ENCODE measurements around the gene GUCY1B1. TPM values are rescaled to one million over a fixed set of nuclear protein-coding genes. Genes with fewer than 3 reads are reported as not detected.

GUCY1B1 gene
- total RNA-seq, 1 experiment from 2014 or later: not detected

DNA sequence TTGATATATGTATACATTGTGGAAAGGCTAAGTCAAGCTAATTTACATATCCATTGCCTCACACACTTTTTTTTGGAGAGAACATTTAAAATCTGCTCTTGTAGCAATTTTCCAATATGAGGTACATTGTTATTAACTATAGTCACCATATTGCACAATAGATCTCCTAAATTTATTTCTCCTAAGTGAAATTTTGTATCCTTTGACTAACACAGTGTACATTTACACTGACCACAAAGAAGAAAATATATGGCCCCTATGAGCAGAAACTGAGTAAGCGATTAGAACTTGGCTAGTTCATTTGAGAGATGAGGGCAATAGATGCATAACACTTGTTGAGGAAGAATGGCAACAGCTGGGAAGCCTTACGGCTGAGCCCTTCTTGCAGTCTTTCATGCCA lies 20.3 kb upstream of the GUCY1B1 start:
- ATAC-seq (no peak), DNase-seq (ENCODE audit: low read depth, low spot score) (no peak)
- Histone ChIP-seq H3K4me2 (ENCODE audit: low read length) (no peak overlapping the region), H3K9ac (ENCODE audit: low read length) (no peak overlapping the region), H3K79me2 (ENCODE audit: insufficient read depth, low read length) (no peaks in the 10 kb centered on the region), H3K27ac (ENCODE audit: low read depth, low read length) (no peak overlapping the region), H3K9me2 (ENCODE audit: insufficient read depth) (no peaks in the 10 kb centered on the region), H4K20me1 (ENCODE audit: insufficient read depth) (no peaks in the 10 kb centered on the region), H2AFZ (ENCODE audit: low read depth, low read length, poor library complexity, severe bottlenecking) (no peak overlapping the region), H3K27me3 (ENCODE audit: insufficient read depth, low read length) (no peaks in the 10 kb centered on the region), H3K9me3 (ENCODE audit: control insufficient read depth in 1 of 2, insufficient read depth in 1 of 2, low read depth in 1 of 2, low read length in 2 of 2) (no peaks in the 10 kb centered on the region), H3K4me3 (replicated peaks in 1 of 2; ENCODE audit: low read depth in 1 of 2, low read length in 2 of 2) (no peak overlapping the region), H3K4me1 (ENCODE audit: control insufficient read depth in 1 of 2, insufficient read depth in 2 of 2, low read length in 2 of 2) (no peaks in the 10 kb centered on the region), H3K36me3 (ENCODE audit: control insufficient read depth in 1 of 2, insufficient read depth in 2 of 2, low read length in 2 of 2) (no peaks in the 10 kb centered on the region)
- RAD21 ChIA-PET (ENCODE audit: low non-redundant PET in 1 of 2, low total read pairs in 2 of 2, uncharacterized antibody in 2 of 2, unreplicated experiment in 2 of 2): no interaction called here
- no TSS peak for BruUV-seq (replicated peaks)
- CTCF ChIA-PET: no interaction called here
- TF ChIP-seq CEBPB (IDR thresholded peaks at IDR 0.05; ENCODE audit: low read depth) (no peak), ZFX (IDR thresholded peaks at IDR 0.05) (no peak), TCF7L2 (IDR thresholded peaks at IDR 0.05; ENCODE audit: borderline replicate concordance, extremely low read depth, insufficient read depth, insufficient read length) (no peak), SIN3A (IDR thresholded peaks at IDR 0.05; ENCODE audit: low read depth) (no peak), EGR1 (IDR thresholded peaks at IDR 0.05; ENCODE audit: low read depth) (no peak), ZNF274 (IDR thresholded peaks at IDR 0.05; ENCODE audit: low read depth, low read length) (no peak), SRF (IDR thresholded peaks at IDR 0.05; ENCODE audit: low read depth) (no peak)
- TF ChIP-seq, protein P1, sequence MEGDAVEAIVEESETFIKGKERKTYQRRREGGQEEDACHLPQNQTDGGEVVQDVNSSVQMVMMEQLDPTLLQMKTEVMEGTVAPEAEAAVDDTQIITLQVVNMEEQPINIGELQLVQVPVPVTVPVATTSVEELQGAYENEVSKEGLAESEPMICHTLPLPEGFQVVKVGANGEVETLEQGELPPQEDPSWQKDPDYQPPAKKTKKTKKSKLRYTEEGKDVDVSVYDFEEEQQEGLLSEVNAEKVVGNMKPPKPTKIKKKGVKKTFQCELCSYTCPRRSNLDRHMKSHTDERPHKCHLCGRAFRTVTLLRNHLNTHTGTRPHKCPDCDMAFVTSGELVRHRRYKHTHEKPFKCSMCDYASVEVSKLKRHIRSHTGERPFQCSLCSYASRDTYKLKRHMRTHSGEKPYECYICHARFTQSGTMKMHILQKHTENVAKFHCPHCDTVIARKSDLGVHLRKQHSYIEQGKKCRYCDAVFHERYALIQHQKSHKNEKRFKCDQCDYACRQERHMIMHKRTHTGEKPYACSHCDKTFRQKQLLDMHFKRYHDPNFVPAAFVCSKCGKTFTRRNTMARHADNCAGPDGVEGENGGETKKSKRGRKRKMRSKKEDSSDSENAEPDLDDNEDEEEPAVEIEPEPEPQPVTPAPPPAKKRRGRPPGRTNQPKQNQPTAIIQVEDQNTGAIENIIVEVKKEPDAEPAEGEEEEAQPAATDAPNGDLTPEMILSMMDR (IDR thresholded peaks at IDR 0.05 in 2 of 3, conservative IDR thresholded peaks at IDR 0.05 in 1 of 3; ENCODE audit: borderline replicate concordance in 1 of 3, insufficient read depth in 1 of 3, low read depth in 2 of 3, low read length in 2 of 3): no peak
- TF ChIP-seq, protein P2, sequence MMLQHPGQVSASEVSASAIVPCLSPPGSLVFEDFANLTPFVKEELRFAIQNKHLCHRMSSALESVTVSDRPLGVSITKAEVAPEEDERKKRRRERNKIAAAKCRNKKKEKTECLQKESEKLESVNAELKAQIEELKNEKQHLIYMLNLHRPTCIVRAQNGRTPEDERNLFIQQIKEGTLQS (IDR thresholded peaks at IDR 0.05): no peak
- TF ChIP-seq, protein P3, sequence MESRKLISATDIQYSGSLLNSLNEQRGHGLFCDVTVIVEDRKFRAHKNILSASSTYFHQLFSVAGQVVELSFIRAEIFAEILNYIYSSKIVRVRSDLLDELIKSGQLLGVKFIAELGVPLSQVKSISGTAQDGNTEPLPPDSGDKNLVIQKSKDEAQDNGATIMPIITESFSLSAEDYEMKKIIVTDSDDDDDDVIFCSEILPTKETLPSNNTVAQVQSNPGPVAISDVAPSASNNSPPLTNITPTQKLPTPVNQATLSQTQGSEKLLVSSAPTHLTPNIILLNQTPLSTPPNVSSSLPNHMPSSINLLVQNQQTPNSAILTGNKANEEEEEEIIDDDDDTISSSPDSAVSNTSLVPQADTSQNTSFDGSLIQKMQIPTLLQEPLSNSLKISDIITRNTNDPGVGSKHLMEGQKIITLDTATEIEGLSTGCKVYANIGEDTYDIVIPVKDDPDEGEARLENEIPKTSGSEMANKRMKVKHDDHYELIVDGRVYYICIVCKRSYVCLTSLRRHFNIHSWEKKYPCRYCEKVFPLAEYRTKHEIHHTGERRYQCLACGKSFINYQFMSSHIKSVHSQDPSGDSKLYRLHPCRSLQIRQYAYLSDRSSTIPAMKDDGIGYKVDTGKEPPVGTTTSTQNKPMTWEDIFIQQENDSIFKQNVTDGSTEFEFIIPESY (IDR thresholded peaks at IDR 0.05; ENCODE audit: extremely low read depth, insufficient replicate concordance, low read length): no peak
- POLR2A ChIA-PET: no interaction called here
- intact Hi-C loops (cut with micrococcal nuclease): no loop called here

Data from HCT116 (cell line).